Measurements from ENCODE around the gene KIAA0825.

The KIAA0825 gene

GRCh38 chr5:94544875-94545547 is 73.4 kb downstream of the KIAA0825 start:
- no peak for TF ChIP-seq CTCF (IDR thresholded peaks at IDR 0.05; ENCODE audit: low read depth, low read length)
- no peak for TF ChIP-seq MAX (IDR thresholded peaks at IDR 0.05; ENCODE audit: low read depth, low read length)
- no peak for TF ChIP-seq MYC (IDR thresholded peaks at IDR 0.05; ENCODE audit: low read depth, low read length)
- no peak for TF ChIP-seq POLR2A (IDR thresholded peaks at IDR 0.05; ENCODE audit: extremely low read depth, insufficient read length)
- H3K4me3 ChIP-seq (ENCODE audit: low read depth, low read length): no peak overlapping the region
- DNase-seq (ENCODE audit: low read depth): peak; percentile 14

DNA sequence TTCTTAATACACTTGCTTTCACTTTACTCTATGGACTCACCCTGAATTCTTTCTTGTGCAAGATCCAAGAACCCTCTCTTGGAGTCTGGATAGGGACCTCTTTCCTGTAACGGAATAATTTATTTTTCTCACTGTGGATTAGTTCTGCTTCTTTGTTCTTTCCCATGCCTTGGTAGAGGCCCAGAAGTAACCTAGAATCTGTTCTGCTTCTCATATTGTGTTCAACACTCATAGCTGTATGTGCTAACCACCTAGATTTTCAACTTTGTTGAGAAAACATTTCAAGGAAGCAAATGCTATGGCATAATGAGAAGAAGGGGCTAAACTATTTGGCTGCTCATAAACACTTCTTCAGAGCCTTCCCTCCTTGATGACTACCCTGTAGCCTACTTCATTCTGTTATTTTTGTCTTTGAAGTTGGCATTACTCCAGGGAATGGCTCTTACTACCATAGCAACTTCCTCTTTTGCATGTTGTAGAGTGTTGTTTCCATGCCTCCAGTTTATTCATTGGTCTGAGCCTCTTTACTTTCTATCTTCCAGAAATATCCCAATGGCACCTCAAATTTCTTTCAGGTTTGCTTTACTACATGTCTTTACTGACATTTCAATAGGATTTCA is 74.3 kb downstream of the KIAA0825 start:
- TF ChIP-seq POLR2A (IDR thresholded peaks at IDR 0.05; ENCODE audit: extremely low read depth, insufficient read length): no peak
- no peak for TF ChIP-seq MAX (IDR thresholded peaks at IDR 0.05; ENCODE audit: low read depth, low read length)
- no peak for TF ChIP-seq CTCF (IDR thresholded peaks at IDR 0.05; ENCODE audit: low read depth, low read length)
- H3K4me3 ChIP-seq (ENCODE audit: low read depth, low read length): no peak overlapping the region
- peak; percentile 82 for DNase-seq (ENCODE audit: low read depth)

- TF ChIP-seq CTCF (IDR thresholded peaks at IDR 0.05; ENCODE audit: low read depth, low read length) (no peak), MAX (IDR thresholded peaks at IDR 0.05; ENCODE audit: low read depth, low read length) (no peak), POLR2A (IDR thresholded peaks at IDR 0.05; ENCODE audit: extremely low read depth, insufficient read length) (no peak), MYC (IDR thresholded peaks at IDR 0.05; ENCODE audit: low read depth, low read length) (no peak)
- no peak overlapping the region for H3K4me3 ChIP-seq (ENCODE audit: low read depth, low read length)
- DNase-seq (ENCODE audit: low read depth): peak; percentile 12
These were observed 77.4 kb downstream of the KIAA0825 start for GRCh38 chr5:94540856-94541494.

DNA sequence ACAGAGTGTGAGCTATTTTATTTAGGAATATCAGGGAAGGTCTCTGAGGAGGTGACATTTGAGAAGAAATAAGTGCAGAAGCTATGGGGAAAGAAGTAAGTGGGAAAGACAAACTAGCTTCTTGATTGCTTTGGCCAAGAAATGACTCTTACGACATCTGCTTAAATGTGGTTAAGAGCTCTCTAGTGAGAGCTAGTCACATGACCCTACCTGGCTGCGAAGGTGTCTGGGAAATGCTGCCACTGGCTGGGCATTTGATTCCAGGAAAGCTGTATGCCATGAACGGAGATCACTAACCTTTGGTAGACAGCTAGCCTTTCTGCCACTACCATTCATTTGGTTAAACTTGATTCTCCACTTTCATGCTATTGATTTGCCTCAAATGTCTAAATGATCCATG is 80.1 kb downstream of the KIAA0825 start:
- no peak overlapping the region for H3K4me3 ChIP-seq (ENCODE audit: low read depth, low read length)
- no peak for DNase-seq (ENCODE audit: low read depth)
- TF ChIP-seq MAX (IDR thresholded peaks at IDR 0.05; ENCODE audit: low read depth, low read length) (no peak), POLR2A (IDR thresholded peaks at IDR 0.05; ENCODE audit: extremely low read depth, insufficient read length) (no peak)

- no peak for DNase-seq (ENCODE audit: low read depth)
- TF ChIP-seq MAX (IDR thresholded peaks at IDR 0.05; ENCODE audit: low read depth, low read length) (no peak), CTCF (IDR thresholded peaks at IDR 0.05; ENCODE audit: low read depth, low read length) (no peak), POLR2A (IDR thresholded peaks at IDR 0.05; ENCODE audit: extremely low read depth, insufficient read length) (no peak), MYC (IDR thresholded peaks at IDR 0.05; ENCODE audit: low read depth, low read length) (no peak)
- no peak overlapping the region for H3K4me3 ChIP-seq (ENCODE audit: low read depth, low read length)
These were observed 91.7 kb downstream of the KIAA0825 start for GRCh38 chr5:94526706-94527105.
